Bone marrow (tissue), 2 donors: ENCODE data around the gene KIRREL3.
"Not testable (repeated sequence)": the region's sequence is repeated elsewhere in the genome, so short reads cannot be mapped to it uniquely, and the experiment has no call there.

Experiments used
- DNase-seq, 2 donors: peaks; one replicate each; lab custom pipeline; 2025; lab: John Stamatoyannopoulos, UW

KIRREL3 gene

GRCh38 chr11:126403022-126403581, 597.5 kb downstream of the KIRREL3 start:
- DNase-seq = no peak

- DNase-seq = no peak
These were observed 600.1 kb downstream of the KIRREL3 start for GRCh38 chr11:126400479-126400878.

DNA sequence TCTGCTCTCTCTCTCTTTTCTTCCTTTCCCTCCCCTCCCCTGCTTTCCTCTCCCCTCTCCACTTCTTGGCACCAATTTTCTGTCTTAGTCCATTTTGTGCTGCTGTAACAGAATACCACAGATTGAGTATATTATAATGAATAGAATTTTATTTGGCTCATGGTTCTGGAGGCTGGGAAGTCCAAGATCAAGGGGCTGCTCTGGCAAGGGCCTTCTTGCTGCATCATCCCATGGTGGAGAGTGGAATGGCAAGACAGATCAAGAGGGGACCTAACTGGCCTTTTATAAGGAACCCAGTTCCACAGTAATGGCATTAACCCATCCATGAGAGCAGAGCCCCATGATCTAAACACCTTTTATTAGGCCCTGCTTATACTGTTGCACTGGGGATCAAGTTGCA, 600.6 kb downstream of the KIRREL3 start:
- no peak for DNase-seq

- no peak for DNase-seq
These were observed 601.8 kb downstream of the KIRREL3 start for GRCh38 chr11:126398721-126399120.

DNA sequence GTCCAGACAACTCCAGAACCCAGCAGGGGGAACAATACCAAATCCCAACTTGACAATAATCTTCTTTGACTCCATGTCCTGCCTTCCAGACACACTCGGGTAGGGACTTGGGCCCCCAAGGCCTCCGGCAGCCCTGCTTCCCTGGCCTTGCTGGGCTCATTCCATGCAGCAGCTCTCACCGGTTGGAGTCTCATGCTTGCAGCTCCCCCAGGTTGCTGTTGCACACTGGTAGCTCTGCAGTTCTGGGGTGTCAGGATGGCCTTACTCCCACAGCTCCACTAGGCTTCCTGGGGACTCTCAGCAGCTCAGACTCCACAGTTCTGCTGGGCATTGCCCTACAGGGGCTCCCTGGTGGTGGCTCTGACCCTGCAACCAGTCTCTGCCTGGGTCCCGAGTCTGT, 602.3 kb downstream of the KIRREL3 start:
- DNase-seq = no peak

- no peak for DNase-seq
These were observed 603.6 kb downstream of the KIRREL3 start for GRCh38 chr11:126396965-126397364.

DNA sequence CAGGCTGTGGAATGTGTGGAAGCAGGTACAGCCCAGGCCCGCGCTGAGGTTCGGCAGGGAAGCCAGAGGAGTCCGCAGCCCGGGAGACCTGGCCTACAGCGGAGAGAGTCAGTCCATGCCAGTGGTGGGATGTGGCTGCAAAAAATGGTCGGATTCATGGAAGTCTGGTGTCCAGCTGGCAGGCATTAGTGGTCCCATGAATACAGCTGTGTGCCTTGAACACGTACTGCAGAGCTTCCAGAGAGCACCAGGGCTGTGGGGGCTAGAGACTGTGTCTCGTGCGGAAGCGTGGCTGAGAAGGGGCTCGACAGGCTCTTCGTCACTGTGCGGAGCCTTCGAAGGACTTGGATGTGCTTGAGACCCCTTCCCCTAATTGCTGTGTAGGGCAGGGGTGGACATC, 604.3 kb downstream of the KIRREL3 start:
- not testable (repeated sequence) for DNase-seq

GRCh38 chr11:126395784-126396183, 604.8 kb downstream of the KIRREL3 start:
- not testable (repeated sequence) for DNase-seq

- DNase-seq = not testable (repeated sequence)
These were observed 605.9 kb downstream of the KIRREL3 start for GRCh38 chr11:126394634-126395072.

DNA sequence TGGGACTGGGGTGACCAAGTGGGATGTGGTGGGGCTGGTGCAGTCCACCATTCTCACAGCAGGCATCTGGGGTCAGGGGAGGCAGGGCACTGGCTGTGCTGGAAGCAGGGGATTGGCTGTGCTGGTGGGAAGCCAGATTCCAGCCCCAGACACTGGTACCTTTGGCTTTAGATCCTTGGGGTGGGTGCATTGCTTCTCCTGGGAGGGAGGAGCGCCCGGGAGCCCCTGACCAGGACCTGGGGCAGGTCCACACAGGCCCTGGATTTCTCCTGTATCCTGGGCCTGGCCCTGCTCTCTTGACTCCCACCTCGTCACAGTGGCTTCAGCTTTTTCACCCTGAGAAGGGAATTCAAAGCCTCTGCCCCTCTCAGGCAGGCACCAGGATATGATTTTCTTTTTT, 606.5 kb downstream of the KIRREL3 start:
- DNase-seq = no peak

DNA sequence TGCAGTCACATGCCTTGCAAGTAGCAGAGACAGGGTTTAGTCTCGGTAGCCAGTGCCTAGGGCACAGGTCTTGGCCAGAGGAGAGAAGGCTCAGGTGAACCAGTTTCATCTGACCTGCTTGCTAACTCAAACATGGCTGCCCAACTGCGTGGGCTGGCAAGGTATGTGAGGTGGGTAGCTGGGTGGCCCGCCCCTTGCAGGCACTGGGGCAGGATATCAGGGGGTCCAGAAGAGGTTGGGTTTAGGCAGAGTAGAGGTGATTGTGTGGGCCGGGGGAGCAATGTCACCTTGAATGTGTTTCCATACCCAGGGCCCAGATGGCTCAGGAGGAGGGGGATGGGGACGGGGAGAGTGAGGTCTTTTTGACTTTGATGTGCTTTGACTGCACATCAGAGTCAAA, 607.4 kb downstream of the KIRREL3 start:
- DNase-seq = no peak

GRCh38 chr11:126392633-126393013, 607.9 kb downstream of the KIRREL3 start:
- peak in 1 of 2 donors; percentile 87 for DNase-seq

GRCh38 chr11:126391970-126392632, 608.5 kb downstream of the KIRREL3 start:
- DNase-seq = no peak

DNA sequence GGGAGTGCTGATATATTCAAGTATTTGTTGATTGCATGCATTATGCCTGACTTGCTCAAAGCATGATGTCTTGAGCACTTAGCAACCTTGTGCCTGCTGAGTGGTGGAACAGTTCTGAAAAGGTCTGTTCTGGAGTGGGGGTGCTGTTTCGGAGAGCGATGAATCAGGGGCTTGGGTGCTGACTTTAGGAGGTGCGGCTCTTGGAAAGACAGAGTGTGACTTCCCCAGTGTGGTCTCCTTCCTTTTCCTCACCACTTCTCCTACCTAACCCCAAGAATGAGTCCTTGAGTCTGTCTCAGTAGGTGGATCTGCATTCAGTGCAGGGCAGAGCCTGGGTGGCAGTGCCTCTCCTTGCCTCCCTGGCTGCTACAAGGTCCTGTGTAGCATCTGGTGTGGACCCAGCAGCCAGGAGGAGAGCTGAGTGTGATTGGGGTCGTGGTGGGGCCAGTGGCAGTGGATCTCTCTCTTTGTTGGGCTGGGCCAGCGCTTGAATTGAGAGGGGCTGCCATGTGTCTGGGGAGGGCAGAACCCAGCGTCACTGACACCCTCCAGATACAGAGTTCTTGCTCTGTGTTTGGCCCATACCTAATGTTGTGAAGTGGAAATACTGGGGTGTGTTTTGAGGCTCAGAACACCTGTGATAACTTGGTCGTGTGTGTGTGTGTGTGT, 609.1 kb downstream of the KIRREL3 start:
- DNase-seq = no peak

GRCh38 chr11:126390272-126390867, 610.2 kb downstream of the KIRREL3 start:
- no peak for DNase-seq

GRCh38 chr11:126387857-126388256, 612.7 kb downstream of the KIRREL3 start:
- no peak for DNase-seq

GRCh38 chr11:126386729-126387071, 613.9 kb downstream of the KIRREL3 start:
- DNase-seq = peak in 1 of 2 donors; percentile 51

- DNase-seq = no peak
These were observed 614.4 kb downstream of the KIRREL3 start for GRCh38 chr11:126385991-126386728.

DNA sequence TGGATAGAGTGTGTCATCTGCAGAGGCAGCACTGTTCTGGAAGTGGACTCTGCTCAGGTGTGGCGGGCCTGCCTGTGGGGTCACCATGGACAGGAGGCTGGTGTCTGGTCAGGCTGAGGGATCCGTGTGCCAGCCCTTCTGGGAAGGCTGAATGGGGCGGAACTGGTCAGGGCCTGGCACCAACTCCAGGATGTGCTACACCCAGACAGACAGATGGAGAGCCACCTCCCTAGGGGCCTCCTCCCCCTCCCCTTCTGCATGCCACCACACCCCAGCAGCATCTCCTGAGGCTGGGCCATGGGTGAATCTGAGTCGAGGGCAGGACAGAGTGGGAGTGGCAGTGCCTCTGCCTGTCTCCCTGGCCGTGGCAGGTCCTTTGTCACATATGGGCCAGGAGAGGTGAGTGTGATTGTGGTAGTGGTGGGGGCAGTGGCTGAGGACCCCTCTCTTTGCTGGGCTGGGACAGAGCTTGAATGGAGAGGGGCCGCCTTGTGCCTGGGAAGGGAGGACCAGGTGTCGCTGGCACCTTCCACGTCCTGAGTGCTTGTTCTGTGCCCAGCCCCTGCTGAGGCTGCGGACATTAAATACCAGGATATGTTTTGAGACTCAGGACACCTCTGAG, 616.0 kb downstream of the KIRREL3 start:
- DNase-seq = no peak

DNA sequence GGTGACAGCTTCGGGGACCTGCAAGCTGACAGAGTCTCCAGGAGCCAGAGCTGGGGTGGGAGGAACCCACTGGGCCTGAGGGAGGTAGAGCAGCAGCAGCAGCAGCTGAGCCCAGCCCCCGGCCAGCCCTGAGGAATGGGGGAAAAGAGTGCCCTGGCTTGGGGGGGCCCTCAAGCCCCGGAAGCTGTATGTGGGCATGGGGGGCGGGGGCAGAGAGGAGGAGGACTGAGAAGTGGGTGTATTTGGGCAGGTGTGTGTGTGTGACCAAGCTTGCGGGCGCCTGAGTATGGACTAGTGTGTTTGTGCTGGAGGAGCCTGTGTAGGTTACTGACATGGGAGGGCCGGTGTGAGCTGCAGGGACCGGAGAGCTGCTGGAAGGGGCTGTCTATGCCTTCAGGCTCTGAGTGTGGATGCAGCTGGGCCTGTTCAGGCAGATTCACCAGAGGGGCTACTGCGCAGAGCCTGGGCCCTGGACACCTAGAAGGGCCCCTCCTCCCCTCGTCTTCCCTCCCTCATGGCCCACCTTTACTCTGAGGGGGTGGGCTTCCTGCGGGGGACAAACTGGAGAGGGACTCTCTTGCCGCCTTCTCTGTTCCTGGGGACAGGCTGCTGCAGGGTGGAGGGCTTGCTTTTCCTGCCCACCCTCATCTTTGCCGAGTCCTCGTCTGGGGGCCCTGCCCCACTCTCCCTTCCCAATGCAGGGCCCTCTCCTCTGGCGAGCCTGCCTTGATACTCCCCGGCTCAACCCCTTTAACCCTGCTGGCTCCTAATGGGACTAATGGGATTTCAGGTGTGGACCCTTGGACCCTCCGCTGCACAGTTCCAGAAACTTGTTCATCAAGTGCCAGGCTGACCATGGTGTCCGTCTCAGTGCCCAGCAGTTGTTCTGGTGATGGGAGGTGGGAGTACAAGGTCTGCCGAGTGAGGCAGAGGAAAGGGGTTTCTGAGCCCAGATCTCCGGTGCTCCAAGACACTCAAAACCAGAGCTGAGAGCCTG, 616.9 kb downstream of the KIRREL3 start:
- DNase-seq = no peak

GRCh38 chr11:126382641-126383040, 617.9 kb downstream of the KIRREL3 start:
- DNase-seq = not testable (repeated sequence)
